Testis (tissue), 3 donors: ENCODE measurements around the gene MRPL53. TPM values are rescaled to one million over a fixed set of nuclear protein-coding genes. Genes with fewer than 3 reads are reported as not detected.

ENCODE experiments used
- DNase-seq: peaks from one replicate; pipeline ENCODE4 v3.0.0-alpha.2; 2019
- H3K27ac ChIP-seq, 2 donors: fragments of 200-600 bp; sonication (generic); one replicate each; pipeline ENCODE4 v1.5.1; 2019
- H3K27me3 ChIP-seq: fragments of 200-600 bp; sonication (generic); one replicate; pipeline ENCODE4 v1.5.1; 2019
- H3K36me3 ChIP-seq: fragments of 200-600 bp; sonication (generic); one replicate; pipeline ENCODE4 v1.5.1; 2017; ENCODE audit warnings: low read depth; ENCODE audit errors: missing control alignments
- H3K4me1 ChIP-seq: fragments of 200-600 bp; sonication (generic); one replicate; pipeline ENCODE4 v1.5.1; 2019
- H3K4me3 ChIP-seq, 2 donors: fragments of 200-600 bp; sonication (generic); one replicate each; pipeline ENCODE4 v1.5.1; 2017 to 2019
- H3K9me3 ChIP-seq: fragments of 200-600 bp; sonication (generic); one replicate; pipeline ENCODE4 v1.5.1; 2017
- POLR2A ChIP-seq: fragments of 450-650 bp; IDR thresholded peaks from one replicate; pipeline ENCODE4 v1.6.1; 2017; ENCODE audit warnings: antibody characterized with exemption, mild to moderate bottlenecking, moderate library complexity
- WGBS, 2 donors: methylation state at CpG; one replicate each; pipeline ENCODE4 v1.1.5; 2018; 5-methylcytosine and 5-hydroxymethylcytosine counted together
- intact Hi-C: fragments of 100-400 bp; cut with DNase I; formaldehyde crosslinking; loops from one replicate; pipeline ENCODE4 v1.15.1; 2023; ENCODE audit warnings: low total_unique reads
- polyA plus RNA-seq: library from polyadenylated mRNA; stranded (reverse); fragments of 350-450 nt; fragmentation: Illumina TruSeq; extraction: RNeasy Lipid Tissue Mini Kit (QIAGEN cat#74804); gene quantifications from one replicate; pipeline ENCODE4 v1.2.3, GENCODE V29; 2014; ENCODE audit warnings: low read depth, low replicate concordance; ENCODE audit not compliant: insufficient read depth
- total RNA-seq, 2 donors: library from RNA; depleted of rRNA; stranded (reverse); fragments of >200 nt; gene quantifications; one replicate each; pipeline ENCODE4 v1.2.3, GENCODE V29; 2016
- TF ChIP-seq, protein P1 (sequence below), 3 experiments: fragments of 450-650 bp in 2 of 3; fragments of 200-600 bp in 1 of 3; sonication (generic) in 1 of 3; IDR thresholded peaks; one replicate each; pipeline ENCODE4 v1.5.1; 2016 to 2019; ENCODE audit warnings: antibody characterized with exemption in 3 of 3, mild to moderate bottlenecking in 2 of 3, moderate library complexity in 1 of 3

MRPL53 gene
- total and polyA plus RNA-seq, 3 donors from 2014 or later, result 23.6 to 64.8 (median 46.0) TPM

DNA sequence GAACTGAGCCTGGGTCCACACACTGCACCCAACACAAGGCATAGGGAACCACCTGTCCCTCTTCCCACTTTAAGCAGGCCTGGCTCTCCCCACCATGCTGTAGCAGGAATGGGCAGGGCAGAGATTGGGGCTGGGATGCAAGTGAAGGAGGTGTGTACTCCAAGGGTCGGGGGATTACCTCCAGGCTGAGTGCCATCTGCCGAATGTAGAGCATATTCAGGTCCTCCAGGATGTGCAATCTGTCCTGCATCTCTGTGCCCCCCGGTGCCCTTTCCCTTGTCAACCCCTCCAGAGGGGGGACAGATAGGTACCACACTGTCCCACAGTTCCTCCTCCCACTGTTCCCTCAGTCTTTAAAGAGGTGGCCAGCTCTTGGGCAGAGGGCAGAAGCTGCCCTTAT is 33.1 kb downstream of the MRPL53 start:
- H3K27ac ChIP-seq, result peak overlapping the region; percentile 84 to 86

DNA sequence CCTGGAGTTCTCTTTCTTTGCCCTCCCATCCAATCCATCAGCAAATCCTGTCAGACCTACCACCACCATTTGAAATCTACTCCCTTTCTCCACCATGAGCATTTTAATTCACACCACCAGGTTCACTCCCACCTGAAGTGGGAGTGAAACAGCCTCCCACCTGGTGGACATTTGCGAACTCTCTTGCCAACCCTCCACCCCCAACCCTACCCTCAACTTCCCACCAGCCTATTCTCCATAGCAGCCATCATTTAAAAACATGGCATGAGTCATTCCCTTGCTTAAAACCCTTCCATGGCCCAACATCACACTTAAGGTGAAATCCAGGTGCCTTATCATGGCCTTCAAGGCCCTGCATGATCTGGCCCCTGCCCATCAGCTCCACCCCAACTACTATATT is 34.2 kb downstream of the MRPL53 start:
- WGBS, 2 donors, result 87 to 90% methylated on average over 1 of the region's 1 CpG
- no peak overlapping the region for H3K4me3 ChIP-seq
- H3K27me3 ChIP-seq, result no peaks in the 10 kb centered on the region
- peaks cover 30% of the 10 kb centered on the region for H3K4me1 ChIP-seq
- no peak for DNase-seq
- no peak overlapping the region for H3K27ac ChIP-seq
- intact Hi-C loops, result no loop called here
- H3K36me3 ChIP-seq, result no peaks in the 10 kb centered on the region
- TF ChIP-seq, protein P1, sequence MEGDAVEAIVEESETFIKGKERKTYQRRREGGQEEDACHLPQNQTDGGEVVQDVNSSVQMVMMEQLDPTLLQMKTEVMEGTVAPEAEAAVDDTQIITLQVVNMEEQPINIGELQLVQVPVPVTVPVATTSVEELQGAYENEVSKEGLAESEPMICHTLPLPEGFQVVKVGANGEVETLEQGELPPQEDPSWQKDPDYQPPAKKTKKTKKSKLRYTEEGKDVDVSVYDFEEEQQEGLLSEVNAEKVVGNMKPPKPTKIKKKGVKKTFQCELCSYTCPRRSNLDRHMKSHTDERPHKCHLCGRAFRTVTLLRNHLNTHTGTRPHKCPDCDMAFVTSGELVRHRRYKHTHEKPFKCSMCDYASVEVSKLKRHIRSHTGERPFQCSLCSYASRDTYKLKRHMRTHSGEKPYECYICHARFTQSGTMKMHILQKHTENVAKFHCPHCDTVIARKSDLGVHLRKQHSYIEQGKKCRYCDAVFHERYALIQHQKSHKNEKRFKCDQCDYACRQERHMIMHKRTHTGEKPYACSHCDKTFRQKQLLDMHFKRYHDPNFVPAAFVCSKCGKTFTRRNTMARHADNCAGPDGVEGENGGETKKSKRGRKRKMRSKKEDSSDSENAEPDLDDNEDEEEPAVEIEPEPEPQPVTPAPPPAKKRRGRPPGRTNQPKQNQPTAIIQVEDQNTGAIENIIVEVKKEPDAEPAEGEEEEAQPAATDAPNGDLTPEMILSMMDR (IDR thresholded peaks at IDR 0.05), result no peak
- TF ChIP-seq POLR2A, result no peak
- no peaks in the 10 kb centered on the region for H3K9me3 ChIP-seq

More for the DNA sequence above, 33.1 kb downstream of the MRPL53 start:
- no peak for TF ChIP-seq POLR2A
- TF ChIP-seq, protein P1 (IDR thresholded peaks at IDR 0.05), result no peak
- Histone ChIP-seq H3K4me3 (peak overlapping the region; percentile 39 to 66), H3K27me3 (no peaks in the 10 kb centered on the region), H3K4me1 (peaks cover 30% of the 10 kb centered on the region), H3K36me3 (no peaks in the 10 kb centered on the region), H3K9me3 (no peaks in the 10 kb centered on the region)
- 21 to 29% methylated on average over 3 of the region's 3 CpGs for WGBS, 2 donors
- no peak for DNase-seq
- intact Hi-C loops, result no loop called here

DNA sequence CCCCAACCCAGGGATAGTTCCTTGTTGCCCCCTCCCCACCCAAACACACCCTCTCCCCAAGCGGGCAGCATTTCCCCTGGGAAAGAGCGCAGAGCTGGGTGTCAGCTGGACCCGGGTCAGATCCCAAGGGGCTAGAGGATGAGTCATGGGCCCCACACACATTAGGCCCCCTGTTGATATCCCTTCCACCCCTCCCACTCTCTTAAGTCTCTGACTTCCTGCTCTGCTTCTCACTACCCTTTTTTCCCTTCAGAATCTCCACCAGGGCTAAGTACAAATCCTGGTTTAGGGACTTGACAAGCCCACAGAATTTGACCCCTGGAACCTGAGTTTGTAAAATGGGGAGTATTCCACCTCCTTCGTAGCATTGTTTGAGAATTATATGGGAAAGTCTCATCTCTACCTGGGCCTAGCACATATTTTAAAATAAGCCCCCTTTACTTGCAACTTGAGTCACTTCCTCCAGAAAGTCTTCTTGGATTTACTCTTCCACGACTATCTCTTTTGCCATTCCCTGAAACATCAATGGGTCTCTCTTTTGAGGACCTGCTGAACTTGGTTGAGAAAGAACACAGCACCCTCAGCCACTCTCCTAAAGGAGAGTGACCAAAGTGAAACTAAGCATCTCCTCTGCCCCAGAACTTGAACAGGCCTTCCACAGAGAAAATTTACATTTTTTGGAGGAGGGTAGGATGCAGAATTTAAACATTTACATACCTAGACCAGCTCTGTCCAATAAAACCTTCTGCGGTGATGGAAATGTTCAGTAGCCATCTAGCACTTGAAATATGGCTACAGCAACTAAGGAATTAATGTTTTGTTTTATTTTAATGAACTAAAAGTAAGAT is 35.4 kb downstream of the MRPL53 start:
- H3K36me3 ChIP-seq, result no peaks in the 10 kb centered on the region
- intact Hi-C loops, result no loop called here
- H3K9me3 ChIP-seq, result no peaks in the 10 kb centered on the region
- TF ChIP-seq, protein P1 (IDR thresholded peaks at IDR 0.05), result no peak
- TF ChIP-seq POLR2A, result no peak
- H3K27me3 ChIP-seq, result no peaks in the 10 kb centered on the region
- H3K4me1 ChIP-seq, result peaks cover 28% of the 10 kb centered on the region
- DNase-seq, result no peak
- H3K4me3 ChIP-seq, result no peak overlapping the region
- 59 to 67% methylated on average over 6 of the region's 6 CpGs for WGBS, 2 donors
- no peak overlapping the region for H3K27ac ChIP-seq

DNA sequence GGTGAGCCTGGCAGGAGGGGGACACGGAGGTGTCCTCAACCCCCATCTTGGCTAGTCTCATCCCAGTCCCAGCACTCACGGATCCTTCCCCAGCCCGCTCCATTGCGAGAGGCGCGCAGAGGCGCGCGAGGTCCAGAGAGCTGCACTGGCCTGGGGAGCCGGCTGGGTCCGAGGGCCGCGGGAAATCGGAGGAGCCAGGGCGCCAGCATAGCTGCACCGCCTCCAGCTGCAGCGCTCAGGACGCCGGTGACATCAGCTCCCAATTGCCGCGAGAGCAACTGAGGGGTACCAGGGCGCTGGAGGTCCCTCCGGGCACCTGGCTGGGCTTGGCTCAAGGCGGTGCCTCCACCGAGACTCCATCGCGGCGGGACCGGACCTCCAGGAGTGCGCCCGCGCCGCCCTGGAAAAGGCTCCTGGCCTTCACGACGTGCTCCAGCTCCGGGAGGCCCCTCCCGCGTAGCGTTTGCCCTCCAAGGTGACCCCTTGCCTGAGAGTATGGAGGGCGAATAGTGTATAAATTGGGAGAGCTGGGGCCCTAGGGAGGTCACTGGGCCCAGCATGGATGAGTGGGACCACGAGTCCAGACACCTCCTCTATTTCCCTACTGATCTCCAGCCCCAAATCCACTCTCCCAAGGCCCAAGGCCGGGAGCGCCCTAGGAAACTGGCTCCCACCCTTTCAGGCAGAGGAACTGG is 36.2 kb downstream of the MRPL53 start:
- Histone ChIP-seq H3K36me3 (no peaks in the 10 kb centered on the region), H3K27ac (no peak overlapping the region), H3K27me3 (no peaks in the 10 kb centered on the region), H3K4me3 (peak overlapping the region in 1 of 2 donors; percentile 33), H3K9me3 (no peaks in the 10 kb centered on the region), H3K4me1 (peaks cover 19% of the 10 kb centered on the region)
- TF ChIP-seq POLR2A, result no peak
- TF ChIP-seq, protein P1 (IDR thresholded peaks at IDR 0.05), result no peak
- no peak for DNase-seq
- intact Hi-C loops, result no loop called here
- WGBS, 2 donors, result 47 to 51% methylated on average over 32 to 41 of the region's 43 CpGs
